Measurements from ENCODE around the gene FAU.

DNA sequence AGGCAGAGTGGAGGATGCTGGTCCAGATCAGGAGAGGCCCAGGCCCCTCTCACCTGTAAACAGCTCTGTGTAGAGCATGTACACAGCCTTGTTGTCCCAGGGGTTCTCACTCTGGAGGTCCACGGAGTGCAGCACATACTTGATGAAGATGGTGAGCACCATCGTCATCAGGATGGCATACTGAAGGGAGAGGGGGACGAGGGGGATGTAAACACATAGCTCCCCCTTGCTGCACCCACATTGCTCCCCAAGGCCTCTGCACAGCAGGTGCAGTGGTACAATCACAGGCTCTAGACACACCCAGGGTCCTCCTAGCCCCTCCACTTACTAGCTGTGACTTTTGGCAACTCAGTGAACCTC lies 9.5 kb upstream of the FAU start:
- TF ChIP-seq CTCF (IDR thresholded peaks at IDR 0.05) (no peak), POLR2A (IDR thresholded peaks at IDR 0.05; ENCODE audit: low read depth) (no peak), POLR2AphosphoS5 (IDR thresholded peaks at IDR 0.05) (no peak)

Data from esophagus muscularis mucosa (tissue), 3 donors.